ENCODE data around the gene OR11H6.
"Not testable (repeated sequence)": the region's sequence is repeated elsewhere in the genome, so short reads cannot be mapped to it uniquely, and the experiment has no call there.

OR11H6 gene, protein sequence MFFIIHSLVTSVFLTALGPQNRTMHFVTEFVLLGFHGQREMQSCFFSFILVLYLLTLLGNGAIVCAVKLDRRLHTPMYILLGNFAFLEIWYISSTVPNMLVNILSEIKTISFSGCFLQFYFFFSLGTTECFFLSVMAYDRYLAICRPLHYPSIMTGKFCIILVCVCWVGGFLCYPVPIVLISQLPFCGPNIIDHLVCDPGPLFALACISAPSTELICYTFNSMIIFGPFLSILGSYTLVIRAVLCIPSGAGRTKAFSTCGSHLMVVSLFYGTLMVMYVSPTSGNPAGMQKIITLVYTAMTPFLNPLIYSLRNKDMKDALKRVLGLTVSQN

DNA sequence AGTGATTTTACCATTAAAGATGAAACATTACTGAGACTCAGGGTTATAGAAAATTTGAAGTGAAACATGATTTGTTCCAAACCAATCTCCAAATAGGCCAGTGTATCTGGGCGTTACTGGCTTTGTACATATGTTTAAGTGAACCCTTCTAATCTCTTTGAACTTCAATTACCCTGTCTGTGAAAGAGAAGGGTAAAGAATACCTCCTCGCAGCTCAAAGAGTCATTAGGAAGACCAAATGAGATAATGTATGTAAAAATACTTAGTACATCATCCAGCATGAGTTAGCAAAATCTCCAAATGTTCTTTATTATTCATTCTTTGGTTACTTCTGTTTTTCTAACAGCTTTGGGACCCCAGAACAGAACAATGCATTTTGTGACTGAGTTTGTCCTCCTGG lies at the start of gene OR11H6:
Gene OR11H6 (plus strand): TSS at position 301 of the 400 bp plus-strand sequence. CDS start 0 bp downstream, at position 301.
- DNase-seq: no peak

DNA sequence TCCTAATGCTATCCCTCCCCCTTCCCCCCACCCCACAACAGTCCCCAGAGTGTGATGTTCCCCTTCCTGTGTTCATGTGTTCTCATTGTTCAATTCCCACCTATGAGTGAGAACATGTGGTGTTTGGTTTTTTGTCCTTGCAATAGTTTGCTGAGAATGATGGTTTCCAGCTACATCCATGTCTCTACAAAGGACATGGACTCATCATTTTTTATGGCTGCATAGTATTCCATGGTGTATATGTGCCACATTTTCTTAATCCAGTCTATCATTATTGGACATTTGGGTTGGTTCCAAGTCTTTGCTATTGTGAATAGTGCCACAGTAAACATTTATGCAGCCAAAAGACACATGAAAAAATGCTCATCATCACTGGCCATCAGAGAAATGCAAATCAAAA lies 49.3 kb upstream of the OR11H6 start:
- not testable (repeated sequence) for DNase-seq

DNA sequence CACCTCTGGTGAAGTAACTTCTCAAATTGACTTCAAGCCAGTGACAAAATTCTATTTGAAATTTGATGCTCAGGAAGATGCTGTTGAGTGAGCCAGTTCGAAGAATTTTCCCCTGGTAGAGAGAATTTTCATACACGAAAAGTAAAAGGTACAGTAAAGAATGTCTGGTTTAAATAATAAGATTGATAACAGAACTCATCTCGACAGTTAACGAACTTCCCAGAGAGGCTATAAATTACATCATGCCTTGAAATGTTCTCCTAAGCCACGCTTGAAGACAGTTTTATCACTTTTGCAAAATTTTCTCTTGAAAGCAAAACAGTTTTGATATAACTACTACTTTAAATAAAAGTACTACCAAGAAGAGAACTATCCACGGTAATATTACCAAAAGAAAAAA lies 47.2 kb upstream of the OR11H6 start:
- DNase-seq: no peak

DNA sequence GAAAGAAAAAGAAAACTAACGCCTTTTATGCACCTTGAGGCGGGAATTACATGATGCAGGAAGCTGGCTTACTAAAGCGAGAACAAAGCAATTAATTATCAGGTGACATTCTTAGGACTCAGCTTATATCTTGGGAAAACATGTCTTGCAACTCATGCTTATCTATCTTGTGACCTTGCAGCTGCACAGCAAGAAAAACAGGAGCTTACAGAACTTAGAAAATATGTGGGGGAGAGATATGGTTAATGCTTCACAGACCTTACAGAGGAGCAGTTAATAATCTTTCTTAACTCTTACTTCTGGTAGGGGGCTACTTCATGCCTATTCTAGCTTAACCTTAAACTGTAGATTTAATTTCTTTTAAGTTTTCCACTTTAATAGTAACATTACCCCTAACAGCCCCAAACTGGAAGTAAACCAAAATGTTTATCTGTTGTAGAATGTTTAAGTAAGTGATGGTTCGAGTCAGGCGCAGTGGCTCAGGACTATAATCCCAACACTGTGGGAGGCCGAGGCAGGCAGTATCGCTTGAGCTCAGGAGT lies 46.0 kb upstream of the OR11H6 start:
- DNase-seq: no peak

DNA sequence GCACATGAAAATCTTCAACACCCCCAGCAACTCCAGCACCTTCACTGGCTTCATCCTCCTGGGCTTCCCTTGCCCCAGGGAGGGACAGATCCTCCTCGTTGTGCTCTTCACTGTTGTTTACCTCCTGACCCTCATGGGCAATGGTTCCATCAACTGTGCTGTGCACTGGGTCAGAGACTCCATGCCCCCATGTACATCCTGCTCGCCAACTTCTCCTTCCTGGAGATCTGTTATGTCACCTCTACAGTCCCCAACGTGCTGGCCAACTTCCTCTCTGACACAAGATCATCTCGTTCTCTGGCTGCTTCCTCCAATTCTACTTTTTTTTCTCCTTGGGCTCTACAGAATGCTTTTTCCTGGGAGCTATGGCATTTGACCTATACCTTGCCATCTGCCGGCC lies 44.3 kb upstream of the OR11H6 start:
- DNase-seq: no peak

DNA sequence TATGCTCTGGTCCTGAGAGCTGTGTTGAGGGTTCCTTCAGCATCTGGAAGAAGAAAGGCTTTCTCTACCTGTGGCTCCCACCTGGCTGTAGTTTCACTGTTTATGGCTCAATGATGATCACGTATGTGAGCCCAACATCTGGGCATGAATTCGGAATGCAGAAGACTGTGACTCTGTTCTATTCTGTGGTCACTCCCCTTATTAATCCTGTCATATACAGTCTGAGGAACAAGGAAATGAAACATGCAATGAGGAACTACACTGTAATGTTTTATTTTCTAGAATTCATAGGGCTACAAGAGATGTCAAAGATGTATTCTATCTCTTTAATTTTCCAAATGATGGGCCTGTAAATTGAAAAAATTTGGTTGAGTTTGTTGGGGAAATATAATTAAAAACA lies 43.6 kb upstream of the OR11H6 start:
- DNase-seq: no peak

DNA sequence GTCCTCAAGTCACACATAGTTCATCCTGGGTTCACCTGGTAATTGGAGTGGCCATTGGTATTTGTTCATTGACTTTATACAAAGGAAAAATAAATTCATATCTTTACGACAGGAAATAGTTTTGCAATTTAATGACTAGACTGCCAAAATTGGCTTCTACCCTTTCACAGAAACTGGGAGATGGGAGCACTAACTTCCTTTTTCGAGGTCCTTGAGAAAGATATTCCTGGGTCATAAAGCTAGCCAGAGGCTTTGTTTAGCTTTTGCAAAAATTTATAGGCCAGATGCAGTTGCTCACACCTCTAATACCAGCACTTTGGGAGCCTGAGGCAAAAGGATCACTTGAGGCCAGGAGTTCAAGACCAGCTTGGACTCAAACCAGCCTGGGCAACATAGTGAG lies 43.0 kb upstream of the OR11H6 start:
- DNase-seq: no peak

DNA sequence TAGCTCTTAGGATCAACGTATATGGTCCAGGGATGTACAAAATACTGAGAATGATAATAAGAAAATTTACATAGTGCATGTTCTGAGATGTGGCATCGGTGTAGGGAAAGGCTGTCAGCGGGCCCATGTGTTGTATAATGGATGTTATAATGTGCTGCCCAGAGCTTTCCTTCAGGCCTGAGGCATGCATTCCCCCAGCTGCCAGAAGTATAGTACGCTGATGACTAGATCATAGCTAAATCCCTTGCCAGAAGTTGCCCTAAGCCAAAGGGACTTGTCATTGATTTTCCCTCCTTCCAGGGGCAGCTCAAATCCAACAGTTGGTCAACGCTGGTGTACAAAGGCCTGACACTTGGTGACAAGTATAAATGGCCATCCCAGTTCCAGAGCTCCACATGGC lies 39.3 kb upstream of the OR11H6 start:
- no peak for DNase-seq

DNA sequence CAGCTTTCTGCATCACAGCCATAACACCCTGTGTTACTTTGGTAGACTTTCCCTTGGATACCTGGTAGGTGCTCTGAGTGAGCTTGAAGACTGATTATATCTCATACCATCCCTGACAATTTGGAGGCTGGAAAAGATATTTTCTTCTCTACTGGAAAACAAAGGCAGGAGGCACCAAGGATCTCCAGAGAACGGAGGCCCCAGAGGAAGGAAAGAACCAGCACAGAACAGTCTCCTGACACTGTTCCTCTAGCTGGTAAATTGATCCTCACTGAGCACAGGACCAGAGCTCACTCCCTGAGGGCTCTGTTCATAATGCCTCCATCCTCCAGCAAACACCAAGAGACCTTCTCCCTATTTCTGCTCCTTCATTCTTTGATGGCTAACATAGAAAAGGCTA lies 32.9 kb upstream of the OR11H6 start, which contains the start of gene OR11G2:
Gene OR11G2 (plus strand): TSS at position 301 of the 400 bp plus-strand sequence. CDS start 6,542 bp downstream, outside the sequence.
- DNase-seq: no peak

DNA sequence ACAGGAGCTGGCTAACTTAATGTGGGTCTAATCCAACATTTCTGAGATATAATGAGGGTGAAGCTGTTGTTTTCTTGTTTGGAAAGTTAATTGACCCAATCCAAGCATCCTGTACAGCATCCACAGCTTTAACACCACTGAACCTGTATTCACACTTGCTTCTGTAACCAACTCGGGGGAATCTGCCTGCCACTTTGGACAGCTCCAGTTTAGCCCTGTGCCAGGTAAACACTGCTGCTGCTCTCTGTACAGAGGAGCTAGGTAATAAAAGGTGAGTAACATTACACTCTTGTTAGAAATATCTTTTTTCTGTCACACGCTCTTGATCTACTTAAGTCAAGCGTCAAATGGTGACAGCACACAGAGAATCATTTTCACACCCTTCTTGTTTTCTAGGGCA lies 32.1 kb upstream of the OR11H6 start:
- DNase-seq: no peak

DNA sequence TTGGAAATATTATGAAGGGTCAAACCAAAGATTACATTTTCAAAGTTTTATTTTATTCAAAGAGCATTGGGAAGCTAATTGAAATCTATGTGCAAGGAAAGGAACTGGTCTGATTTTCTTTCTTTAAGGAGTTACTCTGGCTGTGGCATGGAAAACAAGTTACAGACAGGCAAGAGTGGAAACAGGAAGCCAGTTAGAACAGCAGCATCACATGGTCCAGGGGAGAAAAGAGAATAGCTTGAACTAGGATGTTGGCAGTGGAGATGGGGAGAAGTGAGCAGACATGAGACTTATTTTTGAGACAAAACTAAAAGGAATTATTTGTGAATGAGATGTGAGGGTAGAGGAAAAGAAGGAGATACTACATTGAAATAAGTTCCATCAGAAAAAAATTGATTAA lies 29.4 kb upstream of the OR11H6 start:
- no peak for DNase-seq

DNA sequence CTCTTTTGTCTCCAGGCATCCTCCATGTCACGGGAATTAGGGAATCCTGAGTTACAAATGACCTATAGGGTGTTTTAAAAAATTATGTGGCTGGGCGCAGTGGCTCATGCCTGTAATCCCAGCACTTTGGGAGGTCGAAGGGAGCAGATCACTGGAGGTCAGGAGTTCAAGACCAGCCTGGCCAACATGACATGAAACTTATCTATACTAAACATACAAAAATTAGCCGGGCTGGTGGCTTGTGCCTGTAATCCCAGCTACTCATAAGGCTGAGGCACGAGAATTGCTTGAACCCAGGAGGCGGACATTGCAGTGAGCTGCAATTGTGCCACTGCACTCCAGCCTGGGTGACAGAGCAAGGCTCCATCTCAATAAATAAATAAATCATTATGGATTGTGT lies 28.3 kb upstream of the OR11H6 start:
- DNase-seq: not testable (repeated sequence)

DNA sequence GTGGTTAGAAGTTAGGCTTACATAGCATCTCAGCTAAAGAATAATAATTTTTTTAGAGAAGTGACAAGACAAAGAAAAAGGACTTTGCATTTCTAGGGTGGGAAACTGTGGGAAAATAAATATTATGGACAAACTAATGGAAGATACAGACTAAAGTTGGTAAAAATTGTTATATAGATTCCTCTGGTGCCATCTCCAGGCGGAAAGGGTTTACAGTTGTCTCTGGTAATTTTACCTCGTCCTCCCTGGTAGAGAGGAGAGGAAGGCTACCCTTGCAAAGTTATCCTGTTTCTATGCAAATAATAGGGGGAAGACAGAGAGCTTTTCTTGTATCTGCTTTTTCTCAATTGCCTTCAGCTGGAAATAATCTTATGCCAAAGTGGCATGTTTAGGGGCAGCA lies 27.6 kb upstream of the OR11H6 start:
- DNase-seq: no peak

DNA sequence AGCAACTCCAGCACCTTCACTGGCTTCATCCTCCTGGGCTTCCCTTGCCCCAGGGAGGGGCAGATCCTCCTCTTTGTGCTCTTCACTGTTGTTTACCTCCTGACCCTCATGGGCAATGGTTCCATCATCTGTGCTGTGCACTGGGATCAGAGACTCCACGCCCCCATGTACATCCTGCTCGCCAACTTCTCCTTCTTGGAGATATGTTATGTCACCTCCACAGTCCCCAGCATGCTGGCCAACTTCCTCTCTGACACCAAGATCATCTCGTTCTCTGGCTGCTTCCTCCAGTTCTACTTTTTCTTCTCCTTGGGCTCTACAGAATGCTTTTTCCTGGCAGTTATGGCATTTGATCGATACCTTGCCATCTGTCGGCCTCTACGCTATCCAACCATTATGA lies 26.1 kb upstream of the OR11H6 start:
- DNase-seq: no peak

DNA sequence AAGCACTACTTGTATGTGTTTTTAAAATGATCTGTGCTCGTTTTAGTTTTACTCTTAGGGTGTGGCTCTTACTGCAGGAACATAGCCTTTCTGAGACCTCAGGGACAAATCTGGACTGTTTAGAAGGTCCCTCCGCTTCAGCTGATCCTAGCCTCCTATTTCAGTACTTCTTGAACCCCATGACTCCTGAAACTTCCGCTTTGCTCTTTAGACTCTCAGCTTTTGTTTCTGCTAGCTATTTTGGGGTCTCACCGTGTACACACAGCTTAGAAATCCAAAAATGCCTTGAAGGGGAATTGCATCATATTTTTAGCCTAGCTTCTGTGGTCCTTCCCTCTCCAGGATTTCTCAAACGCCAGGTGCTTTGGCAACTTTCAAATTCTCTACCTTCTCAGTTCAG lies 24.5 kb upstream of the OR11H6 start:
- DNase-seq: no peak

DNA sequence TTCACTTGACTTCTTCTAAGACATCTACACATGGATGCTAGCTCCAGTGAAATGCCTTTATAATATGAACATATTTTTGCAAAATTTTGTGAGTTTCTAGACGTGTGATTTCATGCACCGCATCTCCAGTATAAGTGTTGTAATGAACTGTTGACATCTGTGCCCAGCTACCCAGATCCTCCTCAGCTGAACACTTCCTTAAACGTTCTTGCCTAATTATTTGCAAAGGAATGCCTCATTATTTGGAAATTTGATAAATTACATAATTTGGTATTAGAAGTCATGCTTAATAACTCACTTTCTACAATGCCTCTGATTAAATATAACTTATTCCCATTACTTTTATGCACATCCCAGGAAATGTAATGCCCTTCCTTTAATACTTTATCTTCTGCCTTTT lies 18.8 kb upstream of the OR11H6 start:
- no peak for DNase-seq

DNA sequence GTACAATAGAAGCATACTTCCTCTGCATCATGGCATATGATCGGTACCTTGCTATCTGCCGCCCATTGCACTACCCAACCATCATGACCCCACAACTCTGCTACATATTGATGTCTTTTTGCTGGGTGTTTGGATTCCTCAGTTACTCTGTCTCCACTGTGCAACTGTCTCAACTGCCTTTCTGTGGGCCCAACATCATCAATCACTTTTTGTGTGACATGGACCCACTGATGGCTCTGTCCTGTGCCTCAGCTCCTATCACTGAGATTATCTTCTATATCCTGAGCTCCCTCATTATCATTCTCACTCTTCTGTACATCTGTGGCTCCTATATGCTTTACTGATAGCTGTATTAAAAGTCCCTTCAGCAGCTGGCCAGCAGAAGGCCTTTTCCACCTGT lies 13.9 kb upstream of the OR11H6 start:
- DNase-seq: no peak

DNA sequence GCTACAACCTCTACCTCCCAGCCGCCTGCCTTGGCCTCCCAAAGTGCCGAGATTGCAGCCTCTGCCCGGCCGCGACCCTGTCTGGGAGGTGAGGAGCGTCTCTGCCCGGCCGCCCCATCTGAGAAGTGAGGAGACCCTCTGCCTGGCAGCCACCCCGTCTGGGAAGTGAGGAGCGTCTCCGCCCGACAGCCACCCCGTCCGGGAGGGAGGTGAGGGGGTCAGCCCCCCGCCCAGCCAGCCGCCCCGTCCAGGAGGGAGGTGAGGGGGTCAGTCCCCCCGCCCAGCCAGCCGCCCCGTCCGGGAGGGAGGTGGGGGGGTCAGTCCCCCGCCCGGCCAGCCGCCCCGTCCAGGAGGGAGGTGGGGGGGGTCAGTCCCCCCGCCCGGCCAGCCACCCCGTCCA lies 11.1 kb upstream of the OR11H6 start:
- DNase-seq: not testable (repeated sequence)

DNA sequence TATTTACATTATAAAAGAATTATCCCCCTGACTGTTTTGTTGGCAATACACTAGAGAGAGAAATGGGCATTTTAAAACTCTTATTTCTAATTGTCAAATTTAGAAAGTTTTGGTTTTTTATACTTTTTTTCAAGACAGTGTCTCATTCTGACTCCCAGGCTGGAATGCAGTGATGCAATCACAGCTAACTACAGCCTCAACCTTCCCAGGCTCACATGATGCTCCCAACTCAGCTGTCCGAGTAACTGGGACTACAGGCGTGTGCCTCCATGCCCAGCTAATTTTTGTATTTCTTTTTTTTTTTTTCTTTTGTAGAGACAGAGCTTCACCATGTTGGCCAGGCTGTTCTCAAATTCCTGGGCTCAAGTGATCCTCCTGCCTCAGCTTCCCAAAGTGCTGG lies 8.3 kb upstream of the OR11H6 start:
- no peak for DNase-seq

DNA sequence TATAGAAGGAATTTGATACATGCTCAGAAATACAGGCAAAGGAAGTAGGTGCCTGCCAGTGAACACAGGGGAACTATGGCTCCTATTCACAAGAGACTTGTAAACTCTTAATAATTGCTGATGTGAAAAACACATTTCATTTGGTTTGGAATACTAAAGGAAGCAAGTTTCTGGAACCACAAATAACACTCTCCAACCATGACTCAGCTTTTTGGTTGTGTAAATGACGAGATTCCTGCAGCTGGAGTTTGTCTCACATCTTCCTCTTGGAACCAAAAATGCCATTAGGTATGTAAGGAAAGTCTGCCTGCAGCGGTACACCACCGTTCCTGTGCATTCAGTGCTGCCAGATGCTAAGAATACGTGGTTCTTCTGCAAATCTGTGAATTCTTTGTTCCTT lies 4.5 kb upstream of the OR11H6 start:
- no peak for DNase-seq

DNA sequence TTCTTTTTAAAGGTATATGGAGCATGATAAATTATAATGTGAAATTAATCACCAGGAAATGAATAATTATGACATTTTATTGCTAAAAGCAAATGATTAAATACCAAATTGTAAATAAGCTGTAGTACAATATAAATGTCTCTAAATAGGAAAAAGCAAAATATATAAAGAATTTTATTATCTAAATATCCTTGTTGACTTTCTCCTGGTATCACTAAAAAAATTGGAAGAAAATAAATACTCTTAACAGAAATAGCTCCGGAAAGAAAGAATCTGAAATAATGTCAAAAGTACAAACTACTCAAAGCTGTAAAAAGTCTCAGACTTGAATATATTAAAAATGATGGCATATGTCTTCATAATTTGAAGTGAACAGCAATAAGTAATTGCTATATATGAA lies 5.2 kb downstream of the OR11H6 start, which contains the start of gene OR11H7:
Gene OR11H7 (plus strand): TSS at position 301 of the 400 bp plus-strand sequence.
- no peak for DNase-seq

DNA sequence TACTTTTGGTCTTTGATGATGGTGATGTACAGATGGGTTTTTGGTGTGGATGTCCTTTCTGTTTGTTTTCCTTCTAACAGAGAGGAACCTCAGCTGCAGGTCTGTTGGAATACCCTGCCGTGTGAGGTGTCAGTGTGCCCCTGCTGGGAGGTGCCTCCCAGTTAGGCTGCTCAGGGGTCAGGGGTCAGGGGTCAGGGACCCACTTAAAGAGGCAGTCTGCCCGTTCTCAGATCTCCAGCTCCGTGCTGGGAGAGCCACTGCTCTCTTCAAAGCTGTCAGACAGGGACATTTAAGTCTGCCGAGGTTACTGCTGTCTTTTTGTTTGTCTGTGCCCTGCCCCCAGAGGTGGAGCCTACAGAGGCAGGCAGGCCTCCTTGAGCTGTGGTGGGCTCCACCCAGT lies 11.9 kb downstream of the OR11H6 start:
- DNase-seq: not testable (repeated sequence)

DNA sequence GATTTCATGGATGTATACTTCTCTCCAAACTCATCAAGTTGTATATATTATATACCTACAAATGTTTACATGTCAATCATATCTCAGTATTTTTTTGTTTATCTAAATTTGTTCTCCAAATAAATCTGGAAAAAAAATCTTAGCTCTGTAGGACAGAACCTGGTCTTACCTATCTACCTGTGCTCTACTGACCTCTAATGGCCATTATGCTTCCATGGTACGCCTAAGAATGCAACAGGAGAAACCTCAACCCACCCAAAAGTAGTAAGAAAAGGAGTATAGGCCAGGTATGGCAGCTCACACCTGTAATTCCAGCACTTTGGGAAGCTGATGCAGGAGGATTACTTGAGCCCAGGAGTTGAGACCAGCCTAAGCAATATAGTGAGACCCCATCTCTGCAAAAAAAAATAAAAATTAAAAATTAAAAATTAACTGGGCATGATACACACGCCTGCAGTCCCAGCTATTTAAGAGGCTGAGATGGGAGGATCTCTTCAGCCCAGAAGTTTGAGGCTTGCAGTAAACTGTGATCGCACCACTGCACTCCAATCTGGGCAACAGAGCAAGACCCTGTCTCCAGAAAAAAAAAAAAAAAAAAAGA lies 24.2 kb downstream of the OR11H6 start:
- no peak for DNase-seq

DNA sequence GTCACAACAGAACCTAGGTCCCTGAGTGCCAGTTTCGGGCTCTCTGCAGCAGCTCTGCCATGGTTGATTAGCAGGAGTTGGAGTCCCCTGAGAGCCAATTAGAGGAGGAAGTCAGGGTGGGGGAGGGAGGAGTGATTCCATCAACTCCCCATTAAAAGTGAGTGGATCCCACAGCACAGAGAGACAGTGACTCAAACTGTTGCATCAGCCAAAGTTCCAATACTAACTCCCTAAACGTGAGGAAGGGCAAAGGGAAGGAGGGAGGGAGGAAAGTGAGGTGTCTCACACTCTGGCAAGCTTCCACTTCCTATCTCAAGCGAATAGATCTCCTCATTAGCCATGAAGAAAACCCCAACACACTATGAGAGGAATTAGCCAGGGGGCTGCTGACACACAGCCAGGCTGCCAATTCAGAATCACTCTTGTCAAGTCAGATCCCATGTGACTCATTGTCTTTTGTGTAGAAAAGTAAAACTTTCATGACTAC lies 39.2 kb downstream of the OR11H6 start:
- no peak for DNase-seq
